Gastroesophageal sphincter (tissue), 4 donors: ENCODE results near the gene KNCN. TPM values are rescaled to one million over a fixed set of nuclear protein-coding genes. Genes with fewer than 3 reads are reported as not detected.

Source experiments
- ATAC-seq: fragments of 150-250 bp; one replicate; pipeline ENCODE4 v1.9.1; 2016; ENCODE audit warnings: mild to moderate bottlenecking, moderate library complexity
- H3K27ac ChIP-seq, 4 donors: fragments of 200-600 bp; sonication (generic) in 3 of 4; 1 replicate in 3 of 4; 2 replicates in 1 of 4; pipeline ENCODE4 v1.5.1; 2016 to 2019
- H3K27me3 ChIP-seq: fragments of 200-600 bp; sonication (generic); one replicate; pipeline ENCODE4 v1.5.1; 2019
- H3K36me3 ChIP-seq, 2 donors: fragments of 200-600 bp; sonication (generic); one replicate each; pipeline ENCODE4 v1.5.1; 2019; ENCODE audit warnings: control low read depth in 1 of 2
- H3K4me1 ChIP-seq, 3 donors: fragments of 200-600 bp; sonication (generic); 1 replicate in 2 of 3; 2 replicates in 1 of 3; pipeline ENCODE4 v1.5.1; 2016 to 2019; ENCODE audit warnings: control low read depth in 2 of 3
- H3K4me3 ChIP-seq, 2 donors: fragments of 200-600 bp; sonication (generic); one replicate each; pipeline ENCODE4 v1.5.1; 2019; ENCODE audit warnings: mild to moderate bottlenecking in 1 of 2, moderate library complexity in 1 of 2
- H3K9me3 ChIP-seq, 3 donors: fragments of 200-600 bp; sonication (generic); one replicate each; pipeline ENCODE4 v1.5.1; 2017 to 2019; ENCODE audit warnings: control low read depth in 2 of 3
- CTCF ChIP-seq, 4 experiments: fragments of 200-600 bp in 2 of 4; fragments of 450-650 bp in 2 of 4; sonication (generic) in 1 of 4; IDR thresholded peaks; one replicate each; pipeline ENCODE4 v1.5.1; 2017 to 2019; ENCODE audit warnings: antibody characterized with exemption in 4 of 4, mild to moderate bottlenecking in 2 of 4, moderate library complexity in 2 of 4
- EP300 ChIP-seq: sonication (generic); formaldehyde crosslinking; IDR thresholded peaks from one replicate; pipeline ENCODE4 v1.6.1; 2017; ENCODE audit warnings: antibody characterized with exemption, mild to moderate bottlenecking
- POLR2A ChIP-seq, 2 donors: fragments of 450-650 bp; IDR thresholded peaks; one replicate each; pipeline ENCODE4 v1.6.1; 2017; ENCODE audit warnings: antibody characterized with exemption in 2 of 2, mild to moderate bottlenecking in 2 of 2, moderate library complexity in 1 of 2
- POLR2AphosphoS5 ChIP-seq: sonication (generic); formaldehyde crosslinking; IDR thresholded peaks from one replicate; pipeline ENCODE4 v1.6.1; 2017; ENCODE audit warnings: antibody characterized with exemption
- WGBS, 2 donors: methylation state at CpG; one replicate each; pipeline ENCODE4 v1.1.5; 2018; ENCODE audit warnings: low coverage in 1 of 2; 5-methylcytosine and 5-hydroxymethylcytosine counted together
- total RNA-seq, 4 donors: library from RNA; depleted of rRNA; stranded (reverse); fragments of >200 nt; gene quantifications; one replicate each; pipeline ENCODE4 v1.1.0, GENCODE V29; 2016

Gene KNCN
- total RNA-seq, 4 donors from 2014 or later: not detected

DNA sequence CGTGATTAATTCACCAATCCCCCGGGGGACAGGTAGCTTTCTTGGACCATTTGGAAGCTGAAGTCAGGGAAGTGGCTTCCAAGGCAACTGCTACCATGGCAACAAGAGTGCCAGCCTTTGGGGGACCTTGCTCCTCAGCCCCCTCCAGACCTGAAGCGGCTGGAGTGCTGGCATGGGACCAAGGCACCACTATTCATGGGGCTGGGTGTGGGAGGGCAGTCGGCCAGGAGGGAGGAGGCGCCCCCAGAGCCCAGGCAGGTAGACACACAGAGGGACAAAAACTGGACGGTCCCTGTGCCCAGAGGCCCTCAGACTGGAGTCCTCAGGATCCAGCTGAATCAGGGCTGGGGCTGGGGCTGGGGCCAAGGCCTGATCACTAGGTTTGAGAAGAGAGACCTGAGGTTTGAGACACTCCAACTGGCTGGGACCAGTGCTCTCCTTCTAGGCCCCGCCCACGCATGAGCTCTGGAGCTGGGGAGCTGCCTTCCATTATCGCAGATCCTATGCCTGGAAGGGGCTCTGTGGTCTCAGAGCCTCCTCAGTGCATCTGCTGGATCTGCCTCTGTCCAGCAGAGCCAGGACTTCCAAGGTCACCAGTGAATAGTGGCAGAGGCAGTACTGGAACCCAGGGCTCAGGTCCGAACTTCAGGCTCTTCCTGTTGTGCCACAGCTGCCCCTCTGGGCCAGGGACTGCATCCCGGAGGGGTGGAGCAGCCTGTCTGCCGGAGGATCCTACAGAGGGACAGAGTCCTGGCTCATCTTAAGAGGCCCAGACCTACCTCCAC is 3.3 kb upstream of the KNCN start:
- TF ChIP-seq POLR2AphosphoS5 (no peak), EP300 (no peak), POLR2A (IDR thresholded peaks at IDR 0.05) (no peak), CTCF (IDR thresholded peaks at IDR 0.05) (no peak)
- ATAC-seq: no peak
- peaks cover 13% of the 10 kb centered on the region for H3K27me3 ChIP-seq
- H3K27ac ChIP-seq: no peak overlapping the region
- H3K4me1 ChIP-seq: peaks cover 0 to 3% (median 0%) of the 10 kb centered on the region in 3 donors
- H3K9me3 ChIP-seq: no peaks in the 10 kb centered on the region
- no peak overlapping the region for H3K4me3 ChIP-seq
- peaks cover 0 to 24% of the 10 kb centered on the region in 2 donors for H3K36me3 ChIP-seq
- 50 to 100% methylated on average over 1 of the region's 12 CpGs for WGBS, 2 donors

GRCh38 chr1:46554236-46554596 is 2.8 kb upstream of the KNCN start:
- Histone ChIP-seq H3K27ac (no peak overlapping the region), H3K9me3 (no peaks in the 10 kb centered on the region), H3K36me3 (peaks cover 0 to 18% of the 10 kb centered on the region in 2 donors), H3K4me3 (no peak overlapping the region), H3K4me1 (peaks cover 0 to 8% (median 0%) of the 10 kb centered on the region in 3 donors), H3K27me3 (peaks cover 19% of the 10 kb centered on the region)
- ATAC-seq: no peak
- 40 to 100% methylated on average over 1 to 3 of the region's 6 CpGs for WGBS, 2 donors
- no peak for TF ChIP-seq POLR2A (IDR thresholded peaks at IDR 0.05)
- TF ChIP-seq POLR2AphosphoS5: no peak
- TF ChIP-seq CTCF (IDR thresholded peaks at IDR 0.05): no peak
- TF ChIP-seq EP300: no peak

DNA sequence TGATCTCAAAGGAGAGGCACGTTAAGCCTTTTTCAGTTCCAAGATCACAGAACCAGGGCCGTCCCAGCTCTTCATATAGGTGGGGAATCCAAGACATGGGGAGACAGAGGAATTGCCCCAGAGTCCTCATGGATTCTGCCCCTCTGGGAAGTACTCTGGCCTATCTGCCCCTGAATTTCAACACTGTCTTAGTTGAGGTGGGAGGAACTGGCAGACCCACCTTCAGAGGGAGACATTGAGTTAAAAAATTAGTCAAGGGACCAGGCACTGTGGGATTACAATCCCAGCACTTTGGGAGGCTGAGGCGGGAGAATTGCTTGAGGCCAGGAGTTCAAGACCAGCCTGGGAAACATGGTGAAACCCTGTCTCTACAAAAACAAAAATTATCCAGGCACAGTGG is 2.1 kb upstream of the KNCN start:
- TF ChIP-seq EP300: no peak
- TF ChIP-seq POLR2AphosphoS5: no peak
- no peak for TF ChIP-seq CTCF (IDR thresholded peaks at IDR 0.05)
- TF ChIP-seq POLR2A (IDR thresholded peaks at IDR 0.05): no peak
- Histone ChIP-seq H3K27ac (no peak overlapping the region), H3K4me1 (peaks cover 0 to 10% (median 0%) of the 10 kb centered on the region in 3 donors), H3K36me3 (peaks cover 0 to 11% of the 10 kb centered on the region in 2 donors), H3K9me3 (no peaks in the 10 kb centered on the region), H3K27me3 (peaks cover 19% of the 10 kb centered on the region), H3K4me3 (no peak overlapping the region)
- WGBS, 2 donors: 80% methylated on average over 1 of the region's 3 CpGs; no CpG with 5 or more reads in 1 of the 2 donors
- ATAC-seq: no peak

- no peak overlapping the region for H3K4me3 ChIP-seq
- H3K9me3 ChIP-seq: no peaks in the 10 kb centered on the region
- peaks cover 0 to 2% of the 10 kb centered on the region in 2 donors for H3K36me3 ChIP-seq
- WGBS, 2 donors: 93 to 100% methylated on average over 2 of the region's 10 CpGs
- H3K27me3 ChIP-seq: peaks cover 19% of the 10 kb centered on the region
- TF ChIP-seq POLR2A (IDR thresholded peaks at IDR 0.05): no peak
- no peak overlapping the region for H3K27ac ChIP-seq
- H3K4me1 ChIP-seq: peaks cover 0 to 10% (median 0%) of the 10 kb centered on the region in 3 donors
- no peak for ATAC-seq
Observed at GRCh38 chr1:46552357-46553237, 1.1 kb upstream of the KNCN start.

GRCh38 chr1:46550751-46551231 is 656 bp downstream of the KNCN start:
- H3K27me3 ChIP-seq: peaks cover 27% of the 10 kb centered on the region
- no peak overlapping the region for H3K4me3 ChIP-seq
- H3K4me1 ChIP-seq: peaks cover 0 to 10% (median 0%) of the 10 kb centered on the region in 3 donors
- no peak overlapping the region for H3K27ac ChIP-seq
- no peak for TF ChIP-seq CTCF (IDR thresholded peaks at IDR 0.05)
- TF ChIP-seq POLR2AphosphoS5: no peak
- TF ChIP-seq EP300: no peak
- no peak for TF ChIP-seq POLR2A (IDR thresholded peaks at IDR 0.05)
- no peaks in the 10 kb centered on the region for H3K36me3 ChIP-seq
- no peaks in the 10 kb centered on the region for H3K9me3 ChIP-seq
- WGBS, 2 donors: 40 to 80% methylated on average over 1 to 4 of the region's 17 CpGs
- ATAC-seq: no peak
